Activated CD4-positive, alpha-beta T cell treated with anti-CD3 and anti-CD28 coated beads for 1 hour (primary cell): ENCODE measurements around the gene ZDHHC14.
"Not testable (repeated sequence)": the region's sequence is repeated elsewhere in the genome, so short reads cannot be mapped to it uniquely, and the experiment has no call there.

ENCODE experiments used
- DNase-seq: peaks from one replicate; pipeline ENCODE4 v3.0.0-alpha.2; 2020

ZDHHC14 gene

DNA sequence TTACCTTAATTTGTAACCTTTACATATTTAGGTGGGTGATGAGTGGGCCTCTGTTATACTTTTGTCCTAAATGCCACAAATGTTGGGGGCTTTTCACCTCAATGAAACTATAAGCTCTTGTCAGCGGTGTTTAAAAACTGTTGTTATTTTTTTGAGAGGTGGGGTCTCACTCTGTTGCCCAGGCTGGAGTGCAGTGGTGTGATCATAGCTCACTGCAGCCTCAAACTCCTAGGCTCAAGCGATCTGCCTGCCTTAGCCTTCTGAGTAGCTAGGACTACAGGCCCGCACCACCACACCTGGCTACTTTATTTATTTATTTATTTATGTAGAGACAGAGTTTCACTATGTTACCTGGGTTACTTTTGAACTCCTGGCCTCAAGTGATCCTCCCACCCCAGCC lies 66.7 kb downstream of the ZDHHC14 start:
- DNase-seq = no peak

- DNase-seq = no peak
These were observed 68.6 kb downstream of the ZDHHC14 start for GRCh38 chr6:157449610-157450009.

DNA sequence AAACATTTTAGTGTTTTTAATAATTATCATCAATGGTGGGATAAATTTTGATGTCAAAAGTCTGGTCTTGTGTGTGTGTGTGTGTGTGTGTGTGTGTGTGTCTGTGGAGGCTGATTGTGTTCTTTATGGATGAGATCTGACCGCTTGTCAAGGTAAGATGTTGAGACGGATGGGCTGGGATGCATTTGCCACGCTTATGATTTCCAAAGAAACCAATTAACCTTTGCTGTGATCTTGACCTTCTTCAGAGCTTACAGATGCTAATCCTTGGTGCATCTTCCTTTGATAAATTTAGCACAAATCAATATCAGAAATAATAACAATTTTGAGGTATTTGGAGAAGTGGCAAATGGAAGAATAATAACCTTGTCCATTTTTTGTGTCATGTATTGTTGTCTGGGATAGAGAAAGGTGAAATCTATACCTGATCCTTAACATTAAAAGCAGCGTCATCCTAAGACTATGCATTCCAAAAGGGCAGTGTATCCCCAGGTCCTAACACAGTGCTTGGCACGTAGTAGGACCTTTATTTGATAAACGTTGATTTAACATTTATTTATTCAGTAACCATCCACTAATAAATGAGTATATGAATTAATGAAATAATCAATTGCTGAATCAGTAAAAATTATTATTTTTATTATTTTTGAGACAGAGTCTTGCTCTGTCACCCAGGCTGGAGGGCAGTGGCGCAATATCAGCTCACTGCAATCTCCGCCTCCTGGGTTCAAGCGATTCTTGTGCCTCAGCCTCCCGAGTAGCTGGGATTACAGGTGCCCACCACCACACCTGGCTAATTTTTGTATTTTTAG lies 70.1 kb downstream of the ZDHHC14 start:
- no peak for DNase-seq

DNA sequence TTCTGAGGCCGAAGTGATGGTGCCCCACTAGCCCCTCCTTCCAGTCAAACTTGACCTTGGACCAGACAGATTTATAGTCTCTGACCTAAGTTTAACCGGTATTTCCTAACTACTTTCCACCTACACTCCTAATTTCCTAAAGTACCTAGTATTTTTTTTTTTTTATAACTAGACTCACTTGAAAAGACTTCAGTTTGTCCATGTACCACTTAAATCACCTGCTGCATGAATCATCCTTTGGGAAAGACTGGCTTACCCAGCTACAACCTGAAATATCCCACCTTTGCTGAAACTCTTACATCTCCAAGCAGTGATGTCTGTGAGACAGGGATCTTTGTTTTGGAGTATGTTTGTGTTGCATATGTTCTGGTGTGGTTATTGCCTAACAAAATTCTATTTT lies 71.1 kb downstream of the ZDHHC14 start:
- DNase-seq = no peak

DNA sequence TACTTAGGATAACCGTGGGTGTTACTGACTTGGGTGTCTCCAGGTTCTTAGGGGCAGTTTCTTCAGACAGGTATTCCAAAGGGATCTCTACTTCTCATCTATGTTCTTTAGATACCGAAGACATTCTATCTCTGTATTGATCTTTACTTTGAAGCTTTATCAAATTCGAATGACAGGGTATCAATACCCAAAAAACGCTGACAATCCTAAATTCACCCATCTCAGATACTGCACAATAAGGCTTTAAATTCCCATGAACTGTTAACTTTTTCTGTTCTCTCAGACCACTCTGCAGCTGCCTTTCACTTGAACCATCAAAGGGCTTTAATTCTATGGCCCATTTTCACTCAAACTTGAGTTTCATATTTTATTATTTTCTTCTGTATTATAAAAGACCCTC lies 72.1 kb downstream of the ZDHHC14 start:
- no peak for DNase-seq

DNA sequence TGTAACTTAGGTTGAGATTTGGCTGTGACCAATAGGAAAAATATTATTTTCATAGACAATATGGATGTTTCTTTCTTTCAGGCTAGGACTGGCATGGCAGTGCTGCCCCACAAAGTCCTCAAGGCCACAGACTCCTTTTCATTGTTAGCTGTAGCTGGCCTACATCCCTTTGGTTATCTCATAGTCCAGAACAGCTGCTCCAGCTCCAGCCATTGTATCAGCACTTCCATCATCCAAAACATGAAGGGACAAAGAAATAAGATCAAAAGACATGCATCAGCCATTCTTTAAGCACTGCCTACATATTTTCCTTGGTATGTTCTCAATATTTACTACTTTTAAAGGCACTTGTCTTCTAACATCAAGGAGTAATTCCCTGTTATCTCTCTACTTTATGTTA lies 73.0 kb downstream of the ZDHHC14 start:
- no peak for DNase-seq

DNA sequence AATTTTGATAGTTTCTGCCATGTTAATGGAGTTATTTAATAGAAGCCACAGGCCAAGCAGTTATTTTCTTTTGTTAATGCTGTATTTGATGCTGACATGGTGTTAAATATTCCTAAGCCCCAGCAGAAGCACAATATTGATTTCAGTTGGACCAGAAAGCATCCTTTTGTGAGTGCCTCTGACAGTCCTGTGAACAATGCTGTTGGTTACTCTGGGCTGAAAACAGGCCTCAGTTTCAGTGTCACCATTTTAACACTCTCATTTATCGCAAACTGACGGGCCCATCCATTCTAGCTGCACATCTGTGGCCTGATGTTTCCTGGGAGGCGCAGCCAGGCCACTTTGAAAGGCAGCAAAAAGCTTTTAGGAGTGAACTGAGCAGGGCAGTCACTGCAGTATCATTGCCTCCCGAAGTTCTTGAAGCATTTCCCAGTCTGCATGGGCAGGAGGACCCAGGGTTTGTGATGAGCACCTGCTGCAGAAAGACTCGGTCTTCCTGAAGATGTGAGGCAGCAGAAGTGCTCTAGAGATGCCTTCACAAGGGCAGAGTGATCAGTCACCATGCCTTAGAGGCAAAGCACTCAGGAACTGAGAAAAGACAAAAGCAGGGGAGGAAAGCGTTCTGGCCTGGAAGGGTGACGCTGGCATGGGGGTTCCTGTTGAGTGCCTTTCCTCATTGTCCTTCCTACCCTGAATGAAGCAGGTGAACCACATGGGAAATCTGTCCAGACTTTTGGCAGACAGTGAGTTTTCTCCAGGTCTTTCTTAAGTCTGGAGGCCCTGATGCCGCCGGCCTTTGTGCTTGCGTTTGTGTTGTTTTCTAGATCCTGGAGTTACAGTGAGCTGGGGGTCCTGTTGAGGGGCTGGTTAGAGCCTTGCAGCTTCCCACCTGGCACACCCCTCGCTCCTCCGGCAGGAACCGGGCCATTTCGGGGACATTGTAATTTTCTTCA lies 74.0 kb downstream of the ZDHHC14 start:
- DNase-seq = no peak

- DNase-seq = no peak
These were observed 74.9 kb downstream of the ZDHHC14 start for GRCh38 chr6:157455731-157456523.

GRCh38 chr6:157456524-157456829 lies 75.5 kb downstream of the ZDHHC14 start:
- no peak for DNase-seq

- DNase-seq = no peak
These were observed 76.8 kb downstream of the ZDHHC14 start for GRCh38 chr6:157457787-157458186.

GRCh38 chr6:157459327-157459726 lies 78.3 kb downstream of the ZDHHC14 start:
- DNase-seq = no peak

DNA sequence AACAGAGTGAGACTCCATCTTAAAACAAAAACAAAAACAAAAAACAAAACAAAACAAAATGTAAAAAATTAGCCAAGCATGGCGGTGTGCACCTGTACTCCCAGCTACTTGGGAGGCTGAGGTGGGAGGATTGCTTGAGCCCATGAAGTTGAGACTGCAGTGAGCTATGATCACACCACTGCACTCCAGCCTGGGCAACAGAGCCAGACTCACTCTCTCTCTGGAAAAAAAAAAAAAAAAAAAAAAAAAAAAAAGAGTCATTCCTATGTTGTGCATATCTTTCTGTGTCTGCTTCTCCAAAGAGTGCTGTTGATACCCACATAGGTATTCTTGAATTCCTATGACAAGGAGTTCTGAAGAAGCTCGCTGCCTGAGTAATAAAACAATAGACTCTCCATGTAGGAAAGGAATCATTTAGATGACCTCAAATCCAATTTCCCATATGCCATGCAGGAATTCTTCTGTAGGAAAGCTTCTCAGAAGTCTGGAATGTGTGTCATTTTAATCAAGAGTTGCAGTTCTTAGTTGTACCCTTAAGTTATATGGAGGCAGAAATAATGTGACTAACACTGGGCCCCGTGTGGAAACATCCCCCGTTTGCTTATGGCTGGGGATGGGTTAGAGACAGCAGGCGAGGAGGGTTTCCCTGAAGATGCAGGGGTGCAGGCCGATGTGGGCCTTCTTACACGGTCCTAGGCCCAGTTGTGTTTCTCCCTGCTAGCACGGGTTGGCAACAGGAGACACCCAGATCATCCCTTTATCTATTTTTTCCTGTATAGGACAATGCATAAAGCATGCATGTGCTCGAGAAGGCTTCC lies 79.4 kb downstream of the ZDHHC14 start:
- DNase-seq = no peak

DNA sequence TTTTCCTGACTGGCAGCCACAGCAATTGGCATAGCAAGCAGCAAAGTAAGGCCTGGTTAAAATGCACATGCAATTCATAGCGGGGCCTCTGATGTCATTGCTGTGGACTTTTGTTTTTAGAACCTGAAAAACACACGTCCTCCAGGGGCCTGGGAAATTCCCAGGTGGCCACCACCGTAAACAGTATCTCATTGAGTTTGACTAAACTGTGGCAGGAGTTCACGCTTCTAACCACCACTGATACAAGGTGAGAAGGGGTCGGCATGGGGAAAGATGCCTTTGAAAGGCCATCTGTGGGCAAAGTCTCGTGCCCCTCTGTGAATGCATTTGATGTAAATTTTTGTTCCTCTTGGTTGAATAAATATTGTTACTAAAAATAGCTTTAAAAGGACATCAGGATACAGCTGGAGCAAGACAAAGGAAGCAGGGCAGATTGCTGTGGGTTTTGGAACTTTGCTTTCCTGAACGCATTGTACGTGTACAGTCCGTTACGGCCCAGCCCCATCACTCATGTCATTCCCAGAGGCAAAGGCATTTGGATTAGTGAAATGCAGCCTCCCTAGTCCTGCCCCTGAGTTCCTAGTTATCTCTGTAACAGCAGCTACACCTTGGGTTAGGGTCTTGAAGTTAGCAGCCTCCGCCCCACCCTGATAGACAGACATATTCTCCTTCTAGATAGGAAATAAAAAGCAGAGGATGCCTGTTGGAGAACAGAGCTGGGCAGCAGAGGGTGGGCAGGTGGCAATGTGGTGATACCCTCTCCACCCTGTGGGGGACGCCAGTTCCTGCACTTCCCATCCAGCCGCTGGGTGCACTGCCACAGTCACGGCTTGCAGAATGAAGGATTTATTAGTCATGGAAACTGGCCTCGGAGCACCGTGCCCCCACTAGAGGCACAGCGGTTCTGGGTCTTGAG lies 80.3 kb downstream of the ZDHHC14 start:
- no peak for DNase-seq

GRCh38 chr6:157462956-157463742 lies 82.2 kb downstream of the ZDHHC14 start:
- no peak for DNase-seq

- DNase-seq = not testable (repeated sequence)
These were observed 82.7 kb downstream of the ZDHHC14 start for GRCh38 chr6:157463743-157464135.

DNA sequence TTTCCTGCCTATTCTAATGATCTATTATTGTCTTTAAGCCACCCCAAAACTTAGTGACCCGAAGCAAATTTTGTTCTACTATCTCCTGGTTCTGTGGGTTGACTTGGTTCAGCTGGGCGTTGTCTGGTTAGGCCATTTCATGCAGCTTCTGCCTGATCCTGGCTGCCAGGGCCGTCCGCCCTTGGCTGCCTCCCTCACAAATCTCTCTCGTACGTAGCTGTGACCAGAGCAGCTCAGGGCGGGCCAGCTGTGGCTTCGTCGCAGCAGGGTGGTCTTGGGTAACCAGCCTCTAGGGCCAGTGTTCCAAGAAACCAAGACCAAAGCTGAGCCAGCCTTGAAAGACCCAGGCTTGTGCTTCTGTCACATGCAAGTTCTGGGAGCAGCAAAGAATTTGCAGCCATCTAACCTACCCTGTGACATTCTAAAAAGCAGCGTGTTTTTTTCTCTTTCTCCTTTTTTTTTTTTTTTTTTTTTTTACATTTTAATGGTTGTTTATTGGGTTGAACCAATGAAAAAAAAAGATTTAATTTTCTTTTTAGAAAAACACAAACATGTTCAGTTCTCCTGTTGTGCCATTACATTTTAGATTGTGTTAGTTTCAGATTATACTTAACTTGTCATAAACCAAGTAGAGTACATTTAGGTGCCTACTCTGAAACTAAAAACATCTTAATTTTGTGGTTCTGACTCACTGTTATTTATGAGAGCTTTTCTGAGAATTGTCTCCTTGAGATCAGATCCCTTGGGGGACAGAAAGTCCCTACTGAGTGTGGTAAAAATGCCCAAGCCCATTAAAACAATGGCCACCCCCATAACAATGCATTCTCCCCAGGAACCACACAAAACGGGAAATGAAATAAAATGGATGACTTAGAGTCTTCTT lies 83.9 kb downstream of the ZDHHC14 start:
- DNase-seq = no peak

- DNase-seq = no peak
These were observed 85.3 kb downstream of the ZDHHC14 start for GRCh38 chr6:157466342-157466648.

DNA sequence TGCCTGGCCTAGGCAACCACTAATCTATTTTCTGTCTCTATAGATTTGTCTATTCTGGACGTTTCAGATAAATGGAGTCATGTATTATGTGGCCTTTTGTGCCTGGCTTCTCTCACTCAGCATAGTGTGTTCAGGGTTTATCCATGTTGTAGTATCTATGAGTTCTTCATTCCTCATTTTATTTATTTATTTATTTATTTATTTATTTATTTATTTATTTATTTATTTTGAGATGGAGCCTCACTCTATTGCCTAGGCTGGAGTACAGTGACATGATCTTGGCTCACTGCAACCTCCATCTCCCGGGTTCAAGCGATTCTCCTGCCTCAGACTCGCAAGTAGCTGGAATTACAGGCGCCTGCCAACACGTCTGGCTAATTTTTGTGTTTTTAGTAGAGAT lies 86.3 kb downstream of the ZDHHC14 start:
- DNase-seq = not testable (repeated sequence)

DNA sequence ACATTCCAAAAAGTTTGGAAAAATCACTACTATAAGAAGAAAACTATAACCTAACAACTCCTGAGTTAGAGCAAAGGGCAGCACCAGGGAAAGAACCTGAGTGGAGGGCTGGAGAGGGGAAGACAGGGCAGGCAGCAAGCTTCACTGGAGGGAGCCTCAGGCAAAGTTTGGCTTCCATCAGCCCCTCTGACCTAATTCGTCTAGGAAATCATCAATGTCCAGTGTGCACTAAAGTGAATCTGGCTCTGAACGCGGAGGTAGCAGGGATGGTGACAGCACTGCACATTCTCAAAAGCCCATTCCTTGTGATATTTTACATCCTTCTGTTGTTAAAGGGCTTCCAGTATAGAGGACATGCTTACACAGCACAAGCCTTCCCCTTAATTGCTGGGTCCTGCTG lies 87.1 kb downstream of the ZDHHC14 start:
- no peak for DNase-seq

GRCh38 chr6:157468574-157468973 lies 87.6 kb downstream of the ZDHHC14 start:
- DNase-seq = no peak
